IMR-90 (cell line): ENCODE measurements around the gene HSPE1. TPM values are rescaled to one million over a fixed set of nuclear protein-coding genes. Genes with fewer than 3 reads are reported as not detected.

Experiments
- ATAC-seq: fragments of 200-7000 bp; cut with Tn5 transposase; 2 replicates; pipeline ENCODE4 v1.9.1; 2020; ENCODE audit warnings: low read depth, mild to moderate bottlenecking, moderate library complexity
- BruUV-seq: library from RNA; stranded (reverse); fragments of 400-500 nt; replicated peaks from 2 replicates; lab custom pipeline; 2021; lab: Mats Ljungman, UMichigan
- CTCF ChIA-PET: fragments of 300-600 bp; formaldehyde crosslinking; extraction: SDS; loops from one replicate; lab custom pipeline; 2021; ENCODE audit warnings: antibody characterized with exemption; lab: Yijun Ruan, JAX
- POLR2A ChIA-PET: fragments of 300-600 bp; sonication (Branson Sonifier 250); formaldehyde crosslinking; loops from one replicate; lab custom pipeline; 2022; ENCODE audit warnings: antibody characterized with exemption; ENCODE audit not compliant: unreplicated experiment; lab: Charles Lee
- DNase-seq: peaks from one replicate; pipeline ENCODE4 v3.0.0; 2013
- H2AFZ ChIP-seq: replicated peaks from 2 replicates; pipeline ENCODE3; 2013; ENCODE audit warnings: low read length, mild to moderate bottlenecking; ENCODE audit not compliant: poor library complexity
- H2AK5ac ChIP-seq: 2 replicates; pipeline ENCODE4 v1.6.1; 2013; ENCODE audit warnings: low read depth, low read length, inconsistent platforms
- H2AK9ac ChIP-seq: replicated peaks from 2 replicates; pipeline ENCODE3; 2013; ENCODE audit warnings: mild to moderate bottlenecking, low read depth, low read length, moderate library complexity; ENCODE audit not compliant: poor library complexity
- H2BK120ac ChIP-seq: 2 replicates; pipeline ENCODE4 v1.6.1; 2013; ENCODE audit warnings: low read depth, low read length, inconsistent platforms
- H2BK15ac ChIP-seq: 3 replicates; pipeline ENCODE4 v1.6.1; 2013; ENCODE audit warnings: low read depth, low read length, inconsistent platforms
- H2BK20ac ChIP-seq: 2 replicates; pipeline ENCODE4 v1.6.1; 2013; ENCODE audit warnings: low read depth, mild to moderate bottlenecking, inconsistent platforms, low read length, moderate library complexity
- H2BK5ac ChIP-seq: 2 replicates; pipeline ENCODE4 v1.6.1; 2013; ENCODE audit warnings: mild to moderate bottlenecking, low read depth, low read length, inconsistent platforms; ENCODE audit not compliant: poor library complexity, severe bottlenecking
- H3K14ac ChIP-seq: replicated peaks from 2 replicates; pipeline ENCODE4 v1.6.1; 2013; ENCODE audit warnings: low read depth, low read length, inconsistent platforms
- H3K18ac ChIP-seq: 2 replicates; pipeline ENCODE4 v1.6.1; 2013; ENCODE audit warnings: low read depth, low read length, control low read depth
- H3K23ac ChIP-seq: 2 replicates; pipeline ENCODE4 v1.6.1; 2013; ENCODE audit warnings: low read depth, low read length, inconsistent platforms
- H3K27ac ChIP-seq: 2 replicates; pipeline ENCODE4 v1.5.1; 2013; ENCODE audit warnings: mild to moderate bottlenecking, control low read depth, low read length; ENCODE audit not compliant: insufficient read depth
- H3K27me3 ChIP-seq: 2 replicates; pipeline ENCODE4 v1.6.1; 2013; ENCODE audit warnings: low read length; ENCODE audit not compliant: control insufficient read depth, insufficient read depth
- H3K36me3 ChIP-seq: 2 replicates; pipeline ENCODE4 v1.6.1; 2013; ENCODE audit warnings: low read length, mixed read lengths; ENCODE audit not compliant: control insufficient read depth, insufficient read depth
- H3K4ac ChIP-seq: 2 replicates; pipeline ENCODE4 v1.6.1; 2013; ENCODE audit warnings: low read depth, low read length, inconsistent platforms
- H3K4me1 ChIP-seq: 2 replicates; pipeline ENCODE4 v1.6.1; 2013; ENCODE audit warnings: low read length, mixed read lengths; ENCODE audit not compliant: control insufficient read depth, insufficient read depth
- H3K4me2 ChIP-seq: 2 replicates; pipeline ENCODE4 v1.6.1; 2013; ENCODE audit warnings: low read depth, mild to moderate bottlenecking, control low read depth, low read length, moderate library complexity
- H3K4me3 ChIP-seq: 2 replicates; pipeline ENCODE4 v1.5.1; 2013; ENCODE audit warnings: low read depth, mild to moderate bottlenecking, control low read depth, low read length, moderate library complexity; ENCODE audit not compliant: insufficient read depth
- H3K56ac ChIP-seq: 2 replicates; pipeline ENCODE4 v1.6.1; 2013; ENCODE audit warnings: low read length, inconsistent platforms; ENCODE audit not compliant: insufficient read depth; ENCODE audit errors: extremely low read depth
- H3K79me1 ChIP-seq, 2 experiments: 2 replicates each; pipeline ENCODE4 v1.6.1; 2013; ENCODE audit warnings: low read length in 2 of 2, inconsistent platforms in 1 of 2, low read depth in 1 of 2
- H3K9ac ChIP-seq: 2 replicates; pipeline ENCODE4 v1.6.1; 2013; ENCODE audit warnings: low read depth, low read length, control low read depth
- H3K9me1 ChIP-seq: 2 replicates; pipeline ENCODE4 v1.6.1; 2013; ENCODE audit warnings: low read length, inconsistent platforms; ENCODE audit not compliant: insufficient read depth
- H3K9me3 ChIP-seq: 2 replicates; pipeline ENCODE4 v1.6.1; 2013; ENCODE audit warnings: low read length; ENCODE audit not compliant: control insufficient read depth, insufficient read depth
- H4K20me1 ChIP-seq: 2 replicates; pipeline ENCODE4 v1.6.1; 2013; ENCODE audit warnings: low read length, inconsistent platforms; ENCODE audit not compliant: insufficient read depth
- H4K5ac ChIP-seq: 2 replicates; pipeline ENCODE4 v1.6.1; 2013; ENCODE audit warnings: mild to moderate bottlenecking, low read depth, low read length, control low read depth
- H4K8ac ChIP-seq, 2 experiments: 2 replicates each; pipeline ENCODE4 v1.6.1; 2013; ENCODE audit warnings: low read depth in 2 of 2, low read length in 2 of 2, control low read depth in 1 of 2, inconsistent platforms in 1 of 2
- H4K91ac ChIP-seq: 2 replicates; pipeline ENCODE4 v1.6.1; 2013; ENCODE audit warnings: low read depth, low read length, inconsistent platforms; ENCODE audit not compliant: insufficient read depth
- BHLHE40 ChIP-seq: fragments of 150-350 bp; IDR thresholded peaks from 2 replicates; pipeline ENCODE4 v1.6.1; 2016; ENCODE audit warnings: mild to moderate bottlenecking, low read depth, low read length
- CEBPB ChIP-seq: IDR thresholded peaks from 2 replicates; pipeline ENCODE4 v1.6.1; 2012; ENCODE audit warnings: low read depth, low read length, improper control_type of control experiment
- CHD1 ChIP-seq: IDR thresholded peaks from 2 replicates; pipeline ENCODE4 v1.6.1; 2012; ENCODE audit warnings: low read depth, low read length, improper control_type of control experiment
- FOS ChIP-seq: fragments of 150-350 bp; IDR thresholded peaks from 2 replicates; pipeline ENCODE4 v1.6.1; 2016; ENCODE audit warnings: low read depth, low read length
- MAFK ChIP-seq: IDR thresholded peaks from 2 replicates; pipeline ENCODE4 v1.6.1; 2012; ENCODE audit warnings: low read depth, low read length, improper control_type of control experiment
- MAZ ChIP-seq: IDR thresholded peaks from 2 replicates; pipeline ENCODE4 v1.6.1; 2012; ENCODE audit warnings: low read depth, mild to moderate bottlenecking, low read length, improper control_type of control experiment, moderate library complexity, borderline replicate concordance
- MXI1 ChIP-seq: IDR thresholded peaks from 2 replicates; pipeline ENCODE4 v1.6.1; 2012; ENCODE audit warnings: low read depth, mild to moderate bottlenecking, low read length, moderate library complexity, borderline replicate concordance
- NFE2L2 ChIP-seq: fragments of 150-350 bp; IDR thresholded peaks from 2 replicates; pipeline ENCODE4 v1.6.1; 2016; ENCODE audit warnings: low read depth, mild to moderate bottlenecking, low read length
- POLR2A ChIP-seq: IDR thresholded peaks from 2 replicates; pipeline ENCODE4 v1.6.1; 2012; ENCODE audit warnings: mild to moderate bottlenecking, low read depth, low read length
- RAD21 ChIP-seq: IDR thresholded peaks from 2 replicates; pipeline ENCODE4 v1.6.1; 2012; ENCODE audit warnings: low read length, improper control_type of control experiment
- RCOR1 ChIP-seq: IDR thresholded peaks from 2 replicates; pipeline ENCODE4 v1.6.1; 2012; ENCODE audit warnings: mild to moderate bottlenecking, low read length, improper control_type of control experiment; ENCODE audit not compliant: insufficient replicate concordance
- RFX5 ChIP-seq: IDR thresholded peaks from 2 replicates; pipeline ENCODE4 v1.8.0; 2012; ENCODE audit warnings: low read depth, mild to moderate bottlenecking, low read length, moderate library complexity
- SMC3 ChIP-seq: fragments of 150-350 bp; IDR thresholded peaks from 2 replicates; pipeline ENCODE4 v1.6.1; 2016; ENCODE audit warnings: low read depth, mild to moderate bottlenecking, antibody characterized with exemption, low read length, moderate library complexity
- WGBS, 2 experiments: methylation state at CpG; one replicate each; pipeline versions ENCODE4 v1.1.5 to v1.1.7; 2013; ENCODE audit warnings: missing lambda C conversion rate in 2 of 2; ENCODE audit not compliant: insufficient read length in 1 of 2; ENCODE audit errors: extremely low coverage in 2 of 2; 5-methylcytosine and 5-hydroxymethylcytosine counted together
- dilution Hi-C: fragments of 300-500 bp; cut with HindIII; formaldehyde crosslinking; loops from one replicate; pipeline ENCODE4 v1.14.3; 2018; ENCODE audit warnings: low sequenced_read_pairs; ENCODE audit not compliant: unreplicated experiment
- in situ Hi-C: fragments of 300-500 bp; cut with MboI; formaldehyde crosslinking; loops from 3 replicates; pipeline ENCODE4 v1.14.3; 2019; ENCODE audit warnings: low sequenced_read_pairs, inconsistent platforms, mixed read lengths
- intact Hi-C: fragments of 100-400 bp; cut with micrococcal nuclease; formaldehyde crosslinking; loops from 2 replicates; pipeline ENCODE4 v1.10.0; 2022
- polyA plus RNA-seq, 3 experiments: library from polyadenylated mRNA; depleted of rRNA; stranded (reverse); fragments of >200 nt; gene quantifications; 2 replicates each; pipeline ENCODE4 v1.2.3, GENCODE V29; 2012; ENCODE audit warnings: low replicate concordance in 1 of 3
- total RNA-seq: library from RNA; depleted of rRNA; stranded (reverse); fragments of >200 nt; gene quantifications from 2 replicates; pipeline ENCODE4 v1.2.3, GENCODE V29; 2012
- TF ChIP-seq, protein P1 (sequence below): fragments of 150-350 bp; IDR thresholded peaks from 2 replicates; pipeline ENCODE4 v1.6.1; 2016; ENCODE audit warnings: low read depth, mild to moderate bottlenecking, low read length, moderate library complexity, borderline replicate concordance
- TF ChIP-seq, protein P2 (sequence below): conservative IDR thresholded peaks from 2 replicates; pipeline ENCODE4 v1.5.1; 2012; ENCODE audit warnings: mild to moderate bottlenecking, low read depth, low read length, improper control_type of control experiment
- TF ChIP-seq, protein P3 (sequence below): fragments of 150-350 bp; IDR thresholded peaks from 2 replicates; pipeline ENCODE4 v1.6.1; 2017; ENCODE audit warnings: mild to moderate bottlenecking, antibody characterized with exemption, low read length, low read depth

HSPE1 gene
- total and polyA plus RNA-seq, 2 of the 4 experiments (the other 2 are of a cell fraction), result 13.3 to 93.6 TPM

DNA sequence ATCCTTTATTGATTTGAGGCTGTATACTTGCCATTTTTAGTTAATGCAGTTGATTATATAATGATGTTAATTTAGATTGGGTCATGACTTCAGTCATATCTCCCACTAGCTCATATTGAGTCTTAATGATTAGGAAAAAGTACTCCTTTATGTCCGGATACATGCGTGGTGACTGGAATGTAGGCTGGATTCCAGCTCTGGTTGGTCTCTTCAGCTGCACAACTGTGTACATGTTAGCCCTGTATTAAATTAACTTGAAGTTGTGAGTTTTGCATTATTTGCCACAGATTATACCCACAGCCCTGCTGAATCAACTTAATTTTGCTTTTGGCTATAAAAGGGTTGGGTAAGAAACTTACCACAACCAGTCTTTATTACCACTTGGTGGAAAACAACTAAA, 38.2 kb downstream of the HSPE1 start:
- H2BK20ac ChIP-seq, result no peak overlapping the region
- no peaks in the 10 kb centered on the region for H3K9me1 ChIP-seq
- H3K4ac ChIP-seq, result no peak overlapping the region
- H2AK5ac ChIP-seq, result no peak overlapping the region
- H3K9me3 ChIP-seq, result no peaks in the 10 kb centered on the region
- 0 out of 2 replicates have a peak, but pooled peaks cover 1% of the 10 kb centered on the region for H3K4me1 ChIP-seq
- H3K4me2 ChIP-seq, result no peak overlapping the region
- BruUV-seq, result no TSS peak
- H3K4me3 ChIP-seq, result no peak overlapping the region
- intact Hi-C loops (no loop called here), dilution Hi-C loops (no loop called here), in situ Hi-C loops (no loop called here)
- no peak overlapping the region for H3K56ac ChIP-seq
- H3K36me3 ChIP-seq, result peaks cover 25% of the 10 kb centered on the region
- H2AK9ac ChIP-seq, result no peak overlapping the region
- H3K9ac ChIP-seq, result no peak overlapping the region
- H2BK15ac ChIP-seq, result no peak overlapping the region
- DNase-seq (peak; percentile 33), ATAC-seq (peak; percentile 37; the same call in 1 of the 2 replicates)
- H2AFZ ChIP-seq, result no peak overlapping the region
- no peak overlapping the region for H4K8ac ChIP-seq
- H2BK5ac ChIP-seq, result peak overlapping the region; percentile 8
- H4K91ac ChIP-seq, result no peak overlapping the region
- H3K18ac ChIP-seq, result no peak overlapping the region
- H3K27me3 ChIP-seq, result no peaks in the 10 kb centered on the region
- no peak overlapping the region for H3K27ac ChIP-seq
- no peak overlapping the region for H3K14ac ChIP-seq
- peaks cover 11% of the 10 kb centered on the region; the same call in 1 of the 2 replicates for H4K20me1 ChIP-seq
- no peak overlapping the region for H3K23ac ChIP-seq
- no peak for TF ChIP-seq BHLHE40
- TF ChIP-seq, protein P1, sequence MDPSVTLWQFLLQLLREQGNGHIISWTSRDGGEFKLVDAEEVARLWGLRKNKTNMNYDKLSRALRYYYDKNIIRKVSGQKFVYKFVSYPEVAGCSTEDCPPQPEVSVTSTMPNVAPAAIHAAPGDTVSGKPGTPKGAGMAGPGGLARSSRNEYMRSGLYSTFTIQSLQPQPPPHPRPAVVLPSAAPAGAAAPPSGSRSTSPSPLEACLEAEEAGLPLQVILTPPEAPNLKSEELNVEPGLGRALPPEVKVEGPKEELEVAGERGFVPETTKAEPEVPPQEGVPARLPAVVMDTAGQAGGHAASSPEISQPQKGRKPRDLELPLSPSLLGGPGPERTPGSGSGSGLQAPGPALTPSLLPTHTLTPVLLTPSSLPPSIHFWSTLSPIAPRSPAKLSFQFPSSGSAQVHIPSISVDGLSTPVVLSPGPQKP, result no peak
- TF ChIP-seq CHD1, result no peak
- TF ChIP-seq MAFK, result no peak
- no peak for TF ChIP-seq SMC3
- TF ChIP-seq MXI1, result no peak
- TF ChIP-seq, protein P2, sequence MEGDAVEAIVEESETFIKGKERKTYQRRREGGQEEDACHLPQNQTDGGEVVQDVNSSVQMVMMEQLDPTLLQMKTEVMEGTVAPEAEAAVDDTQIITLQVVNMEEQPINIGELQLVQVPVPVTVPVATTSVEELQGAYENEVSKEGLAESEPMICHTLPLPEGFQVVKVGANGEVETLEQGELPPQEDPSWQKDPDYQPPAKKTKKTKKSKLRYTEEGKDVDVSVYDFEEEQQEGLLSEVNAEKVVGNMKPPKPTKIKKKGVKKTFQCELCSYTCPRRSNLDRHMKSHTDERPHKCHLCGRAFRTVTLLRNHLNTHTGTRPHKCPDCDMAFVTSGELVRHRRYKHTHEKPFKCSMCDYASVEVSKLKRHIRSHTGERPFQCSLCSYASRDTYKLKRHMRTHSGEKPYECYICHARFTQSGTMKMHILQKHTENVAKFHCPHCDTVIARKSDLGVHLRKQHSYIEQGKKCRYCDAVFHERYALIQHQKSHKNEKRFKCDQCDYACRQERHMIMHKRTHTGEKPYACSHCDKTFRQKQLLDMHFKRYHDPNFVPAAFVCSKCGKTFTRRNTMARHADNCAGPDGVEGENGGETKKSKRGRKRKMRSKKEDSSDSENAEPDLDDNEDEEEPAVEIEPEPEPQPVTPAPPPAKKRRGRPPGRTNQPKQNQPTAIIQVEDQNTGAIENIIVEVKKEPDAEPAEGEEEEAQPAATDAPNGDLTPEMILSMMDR, result no peak
- no peak for TF ChIP-seq RFX5
- no peak for TF ChIP-seq POLR2A
- no peak for TF ChIP-seq RCOR1
- TF ChIP-seq CEBPB, result no peak
- no peak for TF ChIP-seq RAD21
- no peak for TF ChIP-seq FOS
- no peak for TF ChIP-seq MAZ
- TF ChIP-seq, protein P3, sequence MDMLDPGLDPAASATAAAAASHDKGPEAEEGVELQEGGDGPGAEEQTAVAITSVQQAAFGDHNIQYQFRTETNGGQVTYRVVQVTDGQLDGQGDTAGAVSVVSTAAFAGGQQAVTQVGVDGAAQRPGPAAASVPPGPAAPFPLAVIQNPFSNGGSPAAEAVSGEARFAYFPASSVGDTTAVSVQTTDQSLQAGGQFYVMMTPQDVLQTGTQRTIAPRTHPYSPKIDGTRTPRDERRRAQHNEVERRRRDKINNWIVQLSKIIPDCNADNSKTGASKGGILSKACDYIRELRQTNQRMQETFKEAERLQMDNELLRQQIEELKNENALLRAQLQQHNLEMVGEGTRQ, result no peak
- no peak for TF ChIP-seq NFE2L2
- H2BK120ac ChIP-seq, result no peak overlapping the region
- no peak overlapping the region for H4K5ac ChIP-seq
- peaks cover 6 to 39% of the 10 kb centered on the region in 2 experiments for H3K79me1 ChIP-seq
- ChIA-PET POLR2A (no interaction called here), CTCF (no interaction called here)
- WGBS, 2 experiments, result no CpG with 5 or more reads among the region's 2 CpGs
